ENCODE measurements around the gene FOXJ1. TPM values are rescaled to one million over a fixed set of nuclear protein-coding genes. Genes with fewer than 3 reads are reported as not detected.

Gene FOXJ1
- total RNA-seq, 3 donors from 2014 or later = 0.16 to 2.2 (median 0.52) TPM

GRCh38 chr17:76122431-76123190 is 18.4 kb downstream of the FOXJ1 start:
- H3K9me3 ChIP-seq = no peaks in the 10 kb centered on the region
- H3K4me3 ChIP-seq = no peak overlapping the region
- intact Hi-C loops (cut with DNase I, micrococcal nuclease) = loop anchor here (5.0 to 10.0 kb wide), 4 partner anchors 60 to 175 kb away; no protein-coding TSS in a partner anchor
- no peak for TF ChIP-seq CTCF (IDR thresholded peaks at IDR 0.05)
- H3K36me3 ChIP-seq (ENCODE audit: low read depth) = no peaks in the 10 kb centered on the region
- no peak for ATAC-seq
- no peak for DNase-seq
- no peaks in the 10 kb centered on the region for H3K4me1 ChIP-seq (ENCODE audit: low read depth)

GRCh38 chr17:76121932-76122430 is 19.1 kb downstream of the FOXJ1 start:
- Histone ChIP-seq H3K9me3 (no peaks in the 10 kb centered on the region), H3K36me3 (ENCODE audit: low read depth) (no peaks in the 10 kb centered on the region), H3K4me1 (ENCODE audit: low read depth) (no peaks in the 10 kb centered on the region), H3K4me3 (no peak overlapping the region)
- intact Hi-C loops (cut with DNase I, micrococcal nuclease) = loop anchor here (5.0 to 10.0 kb wide), 4 partner anchors 60 to 175 kb away; no protein-coding TSS in a partner anchor
- ATAC-seq (peak; percentile 13), DNase-seq (no peak)
- TF ChIP-seq CTCF (IDR thresholded peaks at IDR 0.05) = no peak

GRCh38 chr17:76120658-76121008 is 20.4 kb downstream of the FOXJ1 start:
- H3K4me1 ChIP-seq (ENCODE audit: low read depth) = no peaks in the 10 kb centered on the region
- no peak for TF ChIP-seq CTCF (IDR thresholded peaks at IDR 0.05)
- H3K36me3 ChIP-seq (ENCODE audit: low read depth) = no peaks in the 10 kb centered on the region
- no peak overlapping the region for H3K4me3 ChIP-seq
- ATAC-seq (no peak), DNase-seq (no peak)
- H3K9me3 ChIP-seq = no peaks in the 10 kb centered on the region
- intact Hi-C loops (cut with DNase I, micrococcal nuclease) = loop anchor here (5.0 to 10.0 kb wide), 4 partner anchors 62 to 177 kb away; no protein-coding TSS in a partner anchor

GRCh38 chr17:76119409-76120371 is 21.4 kb downstream of the FOXJ1 start:
- intact Hi-C loops (cut with DNase I, micrococcal nuclease) = loop anchor here (5.0 to 10.0 kb wide), 4 partner anchors 63 to 178 kb away; no protein-coding TSS in a partner anchor
- Histone ChIP-seq H3K4me3 (no peak overlapping the region), H3K9me3 (no peaks in the 10 kb centered on the region), H3K36me3 (ENCODE audit: low read depth) (no peaks in the 10 kb centered on the region), H3K4me1 (ENCODE audit: low read depth) (no peaks in the 10 kb centered on the region)
- TF ChIP-seq CTCF (IDR thresholded peaks at IDR 0.05) = no peak
- DNase-seq (no peak), ATAC-seq (no peak)

- ATAC-seq (no peak), DNase-seq (no peak)
- intact Hi-C loops (cut with DNase I, micrococcal nuclease) = no loop called here
- TF ChIP-seq CTCF (IDR thresholded peaks at IDR 0.05) = no peak
- Histone ChIP-seq H3K4me3 (no peak overlapping the region), H3K9me3 (no peaks in the 10 kb centered on the region), H3K4me1 (ENCODE audit: low read depth) (no peaks in the 10 kb centered on the region), H3K36me3 (ENCODE audit: low read depth) (no peaks in the 10 kb centered on the region)
These were observed 25.8 kb downstream of the FOXJ1 start for GRCh38 chr17:76115138-76115754.

Measured in mucosa of descending colon (tissue), 3 donors.